ENCODE measurements around the gene ABCA5.

The ABCA5 gene

DNA sequence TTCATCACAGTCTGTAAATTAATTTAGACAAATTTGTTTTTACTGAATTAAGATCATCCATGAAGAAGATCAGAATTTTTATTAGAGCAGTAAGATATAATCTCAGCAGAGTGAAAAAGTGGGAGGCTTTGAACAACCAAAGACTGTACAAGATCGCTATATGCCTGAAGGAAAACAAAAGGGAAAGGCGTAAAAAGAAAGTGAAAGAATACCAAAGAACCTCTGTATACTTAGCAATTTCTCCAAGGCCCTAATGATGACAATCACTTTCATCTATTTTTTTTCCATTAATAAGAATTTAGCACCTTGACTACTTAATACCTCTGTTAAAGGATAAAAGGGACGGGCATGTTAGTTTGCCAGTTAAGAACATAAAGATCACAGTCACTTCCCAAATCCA, 59.7 kb downstream of the ABCA5 start:
- no peak overlapping the region for H3K27ac Mint-ChIP-seq

DNA sequence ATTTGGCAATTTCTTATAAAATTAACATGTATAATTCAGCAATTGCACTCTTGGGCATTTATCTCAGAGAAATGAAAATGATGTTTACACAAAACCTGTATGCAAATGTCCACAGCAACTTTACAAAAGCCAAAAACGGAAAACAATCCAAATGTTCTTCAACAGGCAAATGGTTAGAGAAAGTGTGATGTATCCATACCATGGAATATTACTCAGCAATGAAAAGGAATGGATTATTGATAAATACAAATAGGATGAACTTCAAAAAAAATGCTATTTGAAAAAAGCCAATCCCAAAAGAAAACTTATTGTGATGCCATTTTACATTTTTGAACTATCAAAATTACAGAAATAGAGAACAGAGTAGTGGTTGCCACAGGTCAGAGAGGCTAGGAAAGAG, 61.1 kb downstream of the ABCA5 start:
- H3K4me3 Mint-ChIP-seq, result no peak overlapping the region
- H3K27ac Mint-ChIP-seq, result no peak overlapping the region
- no peaks in the 10 kb centered on the region for H3K27me3 Mint-ChIP-seq (ENCODE audit: low read depth)
- no peaks in the 10 kb centered on the region for H3K9me3 Mint-ChIP-seq
- H3K36me3 Mint-ChIP-seq (ENCODE audit: low read depth), result no peaks in the 10 kb centered on the region
- H3K4me1 Mint-ChIP-seq (ENCODE audit: low read depth), result peaks cover 4% of the 10 kb centered on the region

More for the DNA sequence above, 59.7 kb downstream of the ABCA5 start:
- Mint-ChIP-seq H3K36me3 (ENCODE audit: low read depth) (no peaks in the 10 kb centered on the region), H3K4me1 (ENCODE audit: low read depth) (peaks cover 4% of the 10 kb centered on the region), H3K9me3 (no peaks in the 10 kb centered on the region), H3K27me3 (ENCODE audit: low read depth) (no peaks in the 10 kb centered on the region), H3K4me3 (no peak overlapping the region)

DNA sequence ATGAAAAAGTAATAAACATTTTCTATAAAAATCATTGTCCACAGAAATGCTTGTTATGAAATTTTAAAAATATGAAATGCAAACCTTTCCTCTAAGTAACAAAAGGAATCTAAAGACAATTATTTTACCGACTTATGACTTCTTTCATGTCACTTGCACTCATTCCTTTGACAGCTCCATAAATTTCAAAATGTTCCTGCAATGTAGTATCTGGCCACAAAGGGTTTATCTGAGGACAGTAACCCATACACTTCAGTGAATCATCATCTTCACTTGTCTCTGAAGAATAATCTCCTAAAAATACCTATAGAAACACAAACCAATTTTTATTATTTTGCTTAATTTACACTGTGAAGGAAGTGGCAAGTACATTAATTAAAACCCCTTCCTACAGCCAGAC, 72.7 kb downstream of the ABCA5 start:
- Mint-ChIP-seq H3K27ac (no peak overlapping the region), H3K4me3 (no peak overlapping the region), H3K9me3 (no peaks in the 10 kb centered on the region), H3K36me3 (ENCODE audit: low read depth) (peaks cover 9% of the 10 kb centered on the region), H3K27me3 (ENCODE audit: low read depth) (no peaks in the 10 kb centered on the region), H3K4me1 (ENCODE audit: low read depth) (no peaks in the 10 kb centered on the region)

DNA sequence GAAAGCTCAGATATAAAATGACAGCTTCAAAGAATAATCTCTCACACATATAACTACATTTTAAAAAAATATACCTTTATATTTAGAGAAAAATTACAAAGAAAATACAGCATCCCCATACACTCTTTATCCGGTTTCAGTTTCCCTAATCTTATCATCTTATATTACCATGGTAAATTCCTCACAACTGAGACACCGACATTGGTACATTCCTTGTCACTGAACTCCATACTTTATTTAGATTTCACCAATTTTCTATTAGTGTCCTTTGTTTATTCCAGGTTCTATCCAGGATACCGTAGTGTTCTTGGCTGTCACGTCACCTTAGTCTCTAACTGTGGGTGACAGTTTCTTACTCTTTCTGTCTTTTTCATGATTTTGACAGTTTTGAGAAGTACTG, 76.3 kb downstream of the ABCA5 start:
- no peak overlapping the region for H3K27ac Mint-ChIP-seq
- H3K36me3 Mint-ChIP-seq (ENCODE audit: low read depth), result peaks cover 5% of the 10 kb centered on the region
- no peak overlapping the region for H3K4me3 Mint-ChIP-seq
- H3K27me3 Mint-ChIP-seq (ENCODE audit: low read depth), result no peaks in the 10 kb centered on the region
- no peaks in the 10 kb centered on the region for H3K9me3 Mint-ChIP-seq
- H3K4me1 Mint-ChIP-seq (ENCODE audit: low read depth), result no peaks in the 10 kb centered on the region

DNA sequence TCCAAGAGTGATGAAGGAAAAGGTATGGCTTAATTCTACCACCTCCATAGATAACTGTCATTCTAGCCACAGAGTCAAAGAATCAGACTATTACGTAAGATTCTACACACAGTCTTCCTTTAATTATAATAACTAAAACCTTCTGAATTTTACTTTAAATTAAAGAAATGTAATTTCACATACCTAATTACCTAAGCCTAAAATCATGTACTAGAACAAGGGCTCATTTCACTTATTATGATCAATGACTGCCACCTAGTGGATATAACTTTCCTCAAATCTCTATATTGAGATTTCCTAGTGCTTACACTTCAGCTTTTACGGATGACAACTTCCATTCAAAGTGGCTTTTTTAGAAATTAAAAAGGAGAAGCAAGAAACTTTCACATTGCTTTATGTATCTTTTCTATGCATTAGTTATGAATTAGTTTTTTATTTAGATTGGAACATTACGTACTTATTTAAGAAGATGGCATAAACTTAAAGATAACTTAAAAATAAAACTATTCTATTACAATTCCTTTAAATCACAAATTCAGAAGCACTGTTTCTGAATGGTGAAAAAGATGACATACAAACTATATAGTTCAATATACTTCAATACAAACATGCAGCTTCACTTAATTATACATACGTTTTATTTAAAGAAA, 80.1 kb downstream of the ABCA5 start:
- Mint-ChIP-seq H3K27me3 (ENCODE audit: low read depth) (no peaks in the 10 kb centered on the region), H3K4me1 (ENCODE audit: low read depth) (no peaks in the 10 kb centered on the region), H3K4me3 (no peak overlapping the region), H3K27ac (no peak overlapping the region), H3K9me3 (no peaks in the 10 kb centered on the region), H3K36me3 (ENCODE audit: low read depth) (no peaks in the 10 kb centered on the region)

DNA sequence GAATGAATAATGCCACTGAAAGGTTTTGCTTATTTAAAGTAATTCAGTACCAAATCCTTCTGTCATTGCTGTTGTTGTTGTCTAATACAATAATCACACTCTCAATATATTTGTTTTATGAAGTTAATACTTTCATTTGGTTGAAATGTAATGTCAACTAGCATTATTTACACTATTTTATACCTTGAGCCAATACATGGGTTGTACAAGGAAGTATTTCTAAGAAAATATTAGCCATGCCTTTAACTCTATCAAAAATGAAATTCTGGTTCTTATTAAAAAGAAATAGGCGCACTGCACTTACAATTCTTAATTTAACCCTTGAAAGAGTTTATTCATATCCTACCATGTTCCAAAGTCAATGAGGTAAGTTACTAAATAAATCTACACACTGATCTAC, 80.7 kb downstream of the ABCA5 start:
- no peaks in the 10 kb centered on the region for H3K9me3 Mint-ChIP-seq
- H3K4me3 Mint-ChIP-seq, result no peak overlapping the region
- H3K27me3 Mint-ChIP-seq (ENCODE audit: low read depth), result no peaks in the 10 kb centered on the region
- no peaks in the 10 kb centered on the region for H3K36me3 Mint-ChIP-seq (ENCODE audit: low read depth)
- no peak overlapping the region for H3K27ac Mint-ChIP-seq
- H3K4me1 Mint-ChIP-seq (ENCODE audit: low read depth), result no peaks in the 10 kb centered on the region

DNA sequence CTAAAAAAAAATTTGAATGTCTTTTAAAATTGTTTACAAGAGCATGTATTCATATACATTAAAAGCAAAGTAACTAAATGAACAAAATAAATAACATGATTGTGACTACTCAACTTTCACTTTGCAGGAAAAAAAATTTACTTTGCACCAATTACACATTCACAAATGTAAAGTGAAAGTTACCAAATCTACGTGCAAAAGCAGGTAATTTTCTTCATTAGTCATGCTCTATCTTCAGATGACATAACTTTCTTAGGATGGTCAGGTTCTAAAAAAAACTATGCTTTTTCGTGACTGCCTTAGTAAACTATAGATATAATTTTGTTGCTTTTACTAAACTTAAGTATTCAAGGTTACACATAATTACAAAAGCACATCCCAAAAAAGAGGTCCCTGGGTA, 81.3 kb downstream of the ABCA5 start:
- peaks cover under 1% of the 10 kb centered on the region for H3K36me3 Mint-ChIP-seq (ENCODE audit: low read depth)
- no peak overlapping the region for H3K4me3 Mint-ChIP-seq
- H3K27ac Mint-ChIP-seq, result no peak overlapping the region
- no peaks in the 10 kb centered on the region for H3K27me3 Mint-ChIP-seq (ENCODE audit: low read depth)
- no peaks in the 10 kb centered on the region for H3K4me1 Mint-ChIP-seq (ENCODE audit: low read depth)
- H3K9me3 Mint-ChIP-seq, result no peaks in the 10 kb centered on the region

DNA sequence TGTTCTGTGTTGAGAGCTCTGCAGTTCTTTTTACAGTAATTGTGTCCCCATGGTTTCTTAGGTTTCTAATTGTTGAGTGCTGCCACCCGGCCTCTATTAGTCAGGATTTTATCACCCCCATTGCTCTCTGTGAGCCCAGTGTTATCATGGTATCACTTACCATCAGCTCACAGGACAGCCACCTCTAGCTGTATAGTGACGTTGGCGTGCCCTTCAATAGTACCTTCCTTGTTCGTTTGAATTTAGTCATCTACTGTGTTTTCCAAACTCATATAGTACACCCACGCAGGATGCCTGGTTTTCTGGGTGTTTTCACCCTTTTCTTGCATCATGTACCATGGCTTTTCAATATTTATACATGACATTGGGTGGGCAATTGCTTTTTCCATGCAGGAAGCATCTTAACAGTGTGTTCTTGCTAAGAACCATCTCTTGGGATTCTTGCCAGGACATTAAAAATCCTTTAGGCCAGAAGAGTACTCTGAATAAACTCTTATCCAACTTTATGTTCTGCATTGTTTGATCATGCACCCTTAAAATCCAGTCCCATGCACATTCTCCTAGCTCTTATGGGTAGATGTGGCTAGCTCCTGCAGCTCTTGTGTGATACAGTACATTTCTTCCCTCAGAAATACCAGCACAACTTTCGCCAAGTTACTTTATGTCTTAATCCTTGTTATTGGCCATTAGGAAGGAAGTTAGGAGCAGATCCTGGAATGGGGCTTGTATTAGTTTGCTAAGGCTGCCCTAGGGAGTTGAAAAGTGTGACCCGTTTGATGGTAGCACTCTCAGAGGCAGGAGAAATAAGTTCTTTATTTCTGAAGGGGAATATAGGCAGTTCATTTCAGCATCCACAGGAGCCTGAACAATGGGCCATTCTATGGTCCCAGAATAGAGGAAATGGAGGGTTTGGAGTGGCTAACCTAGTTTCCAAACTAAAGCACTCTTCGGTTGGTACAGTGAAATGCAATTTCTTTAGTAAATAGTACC, 87.0 kb downstream of the ABCA5 start:
- Mint-ChIP-seq H3K27ac (no peak overlapping the region), H3K36me3 (ENCODE audit: low read depth) (peaks cover 4% of the 10 kb centered on the region), H3K27me3 (ENCODE audit: low read depth) (no peaks in the 10 kb centered on the region), H3K4me1 (ENCODE audit: low read depth) (no peaks in the 10 kb centered on the region), H3K9me3 (no peaks in the 10 kb centered on the region), H3K4me3 (no peak overlapping the region)

DNA sequence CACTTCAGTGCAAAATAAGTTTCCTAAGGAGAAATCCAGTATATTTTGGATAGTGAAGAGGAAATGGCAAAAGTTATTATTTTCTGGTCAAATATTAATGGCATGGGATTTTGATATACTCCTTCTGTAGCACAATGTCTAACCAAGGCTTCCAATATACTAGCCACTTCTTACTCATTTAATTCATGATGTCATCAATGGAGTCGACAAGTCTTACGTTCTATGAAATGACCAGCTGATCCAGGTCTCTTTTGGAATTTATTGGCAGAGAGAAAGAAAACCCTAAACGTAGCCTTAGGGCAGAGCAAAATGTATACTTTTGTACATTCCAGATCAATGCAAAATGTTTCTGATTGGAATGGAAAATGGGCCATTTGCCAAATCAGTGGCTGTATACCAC, 90.0 kb downstream of the ABCA5 start:
- Mint-ChIP-seq H3K27me3 (ENCODE audit: low read depth) (no peaks in the 10 kb centered on the region), H3K4me3 (no peak overlapping the region), H3K4me1 (ENCODE audit: low read depth) (no peaks in the 10 kb centered on the region), H3K27ac (no peak overlapping the region), H3K9me3 (peaks cover 6% of the 10 kb centered on the region), H3K36me3 (ENCODE audit: low read depth) (peaks cover 4% of the 10 kb centered on the region)

DNA sequence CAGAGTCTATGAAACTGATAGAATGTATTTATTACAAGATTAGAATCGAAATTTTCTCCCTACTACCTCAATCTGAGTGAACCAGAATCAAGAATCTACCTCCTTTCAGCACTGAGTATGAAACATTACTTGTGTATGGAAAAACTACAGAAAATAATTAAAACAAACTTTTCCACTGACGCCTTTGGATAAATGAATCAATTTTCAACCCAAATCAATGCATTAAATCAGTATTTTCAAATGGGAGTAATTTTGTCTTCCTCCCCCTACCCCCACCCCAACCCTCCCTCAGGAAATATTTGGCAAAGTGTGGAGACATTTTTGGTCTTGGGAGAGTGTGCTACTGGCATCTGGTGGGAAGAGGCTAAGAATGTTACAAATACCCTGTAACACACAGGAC, 90.5 kb downstream of the ABCA5 start:
- no peaks in the 10 kb centered on the region for H3K4me1 Mint-ChIP-seq (ENCODE audit: low read depth)
- H3K9me3 Mint-ChIP-seq, result peaks cover 6% of the 10 kb centered on the region
- no peak overlapping the region for H3K27ac Mint-ChIP-seq
- H3K27me3 Mint-ChIP-seq (ENCODE audit: low read depth), result no peaks in the 10 kb centered on the region
- no peak overlapping the region for H3K4me3 Mint-ChIP-seq
- H3K36me3 Mint-ChIP-seq (ENCODE audit: low read depth), result peaks cover 4% of the 10 kb centered on the region

DNA sequence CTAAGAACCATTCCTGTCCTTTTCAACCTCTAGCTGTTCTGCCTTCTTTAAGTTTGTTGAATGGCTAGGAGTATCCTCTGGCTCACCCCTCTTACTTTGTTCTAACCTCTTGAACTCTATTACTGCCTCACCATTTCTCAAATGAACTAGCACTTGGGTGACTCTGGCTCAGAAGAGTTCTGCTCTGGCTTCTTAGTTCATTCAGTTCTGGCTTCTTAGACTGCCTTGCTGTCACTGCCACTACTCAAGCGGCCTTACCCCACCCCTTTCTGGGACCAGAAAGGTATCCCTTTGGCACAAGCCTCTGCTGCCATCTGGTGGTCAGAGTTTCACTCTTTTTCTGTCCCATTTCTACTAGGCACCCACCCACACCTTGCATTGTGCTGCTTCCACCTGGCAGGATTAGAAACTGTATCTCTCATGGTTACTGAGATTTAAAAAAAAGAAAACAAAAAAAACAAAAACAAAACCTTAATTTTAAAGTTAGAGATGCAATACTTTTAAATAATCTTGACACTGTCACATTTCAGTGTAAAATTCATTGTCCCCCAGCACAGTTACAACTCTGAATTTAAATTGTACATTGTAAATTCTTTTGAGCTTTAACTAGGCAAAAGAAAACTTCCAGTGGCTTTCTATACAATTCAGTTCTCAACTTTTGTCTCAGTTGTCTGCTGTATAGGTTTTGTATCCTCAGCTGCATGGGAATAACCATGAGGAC, 91.4 kb downstream of the ABCA5 start:
- Mint-ChIP-seq H3K27ac (no peak overlapping the region), H3K27me3 (ENCODE audit: low read depth) (peaks cover 5% of the 10 kb centered on the region), H3K4me1 (ENCODE audit: low read depth) (no peaks in the 10 kb centered on the region), H3K4me3 (no peak overlapping the region), H3K36me3 (ENCODE audit: low read depth) (peaks cover 2% of the 10 kb centered on the region), H3K9me3 (peaks cover 6% of the 10 kb centered on the region)

DNA sequence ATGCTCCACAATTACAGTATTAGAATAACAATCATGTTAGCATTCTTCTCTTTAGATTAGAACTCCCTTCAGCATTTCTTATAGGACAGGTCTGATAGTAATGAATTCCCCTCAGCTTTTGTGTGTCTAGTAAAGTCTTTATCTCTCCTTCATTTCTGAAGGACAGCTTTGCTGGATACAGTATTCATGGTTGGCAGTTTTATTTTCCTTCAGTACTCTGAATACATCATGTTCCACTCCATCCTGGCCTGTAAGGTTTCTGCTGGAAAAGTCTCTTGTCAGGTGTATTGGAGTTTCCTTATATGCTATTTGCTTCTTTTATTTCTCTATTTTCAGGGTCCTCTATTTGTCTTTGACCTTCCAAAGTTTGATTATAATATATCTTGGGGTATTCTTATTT, 94.3 kb downstream of the ABCA5 start:
- H3K4me3 Mint-ChIP-seq, result no peak overlapping the region
- peaks cover 5% of the 10 kb centered on the region for H3K27me3 Mint-ChIP-seq (ENCODE audit: low read depth)
- H3K36me3 Mint-ChIP-seq (ENCODE audit: low read depth), result no peaks in the 10 kb centered on the region
- H3K4me1 Mint-ChIP-seq (ENCODE audit: low read depth), result no peaks in the 10 kb centered on the region
- peaks cover 6% of the 10 kb centered on the region for H3K9me3 Mint-ChIP-seq
- no peak overlapping the region for H3K27ac Mint-ChIP-seq

DNA sequence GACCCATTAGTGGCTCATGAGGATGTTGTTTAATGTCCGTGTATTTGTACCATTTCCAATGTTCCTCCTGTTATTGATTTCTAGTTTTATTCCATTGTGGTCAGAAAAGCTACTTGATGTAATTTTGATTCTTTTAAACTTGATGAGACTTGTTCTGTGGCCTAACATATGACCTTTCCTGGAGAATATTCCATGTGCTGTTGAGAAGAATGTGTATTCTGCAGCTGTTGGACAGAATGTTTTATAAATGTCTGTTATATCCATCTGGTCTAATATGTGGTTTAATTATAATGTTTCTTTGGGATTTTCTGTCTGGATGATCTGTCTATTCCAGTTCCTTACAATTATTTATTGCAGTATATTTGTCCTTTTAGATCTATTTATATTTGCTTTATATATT, 95.4 kb downstream of the ABCA5 start:
- Mint-ChIP-seq H3K27ac (no peak overlapping the region), H3K27me3 (ENCODE audit: low read depth) (peaks cover 5% of the 10 kb centered on the region), H3K4me3 (no peak overlapping the region), H3K9me3 (peaks cover 6% of the 10 kb centered on the region), H3K36me3 (ENCODE audit: low read depth) (no peaks in the 10 kb centered on the region), H3K4me1 (ENCODE audit: low read depth) (no peaks in the 10 kb centered on the region)

DNA sequence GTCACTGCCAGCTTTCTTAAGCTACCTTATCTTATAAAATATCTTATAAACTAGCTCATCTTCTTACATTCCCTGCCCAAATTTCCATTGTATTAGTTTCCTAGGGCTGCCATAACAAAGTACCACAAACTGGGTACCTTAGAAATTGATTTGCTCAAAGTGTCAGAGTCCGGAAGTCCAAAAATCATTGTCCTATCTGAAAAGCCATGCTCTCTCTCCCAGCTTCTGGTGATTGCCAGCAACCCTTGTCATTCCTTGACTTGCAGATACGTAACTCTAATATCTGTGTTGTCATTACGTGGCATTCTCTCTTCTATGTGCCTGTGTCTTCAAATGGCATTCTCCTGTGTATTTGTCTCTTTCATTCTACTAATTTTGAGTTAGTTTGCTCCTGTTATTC, 96.0 kb downstream of the ABCA5 start:
- H3K27me3 Mint-ChIP-seq (ENCODE audit: low read depth), result peaks cover 5% of the 10 kb centered on the region
- H3K9me3 Mint-ChIP-seq, result peaks cover 6% of the 10 kb centered on the region
- H3K4me1 Mint-ChIP-seq (ENCODE audit: low read depth), result no peaks in the 10 kb centered on the region
- H3K27ac Mint-ChIP-seq, result no peak overlapping the region
- no peaks in the 10 kb centered on the region for H3K36me3 Mint-ChIP-seq (ENCODE audit: low read depth)
- no peak overlapping the region for H3K4me3 Mint-ChIP-seq

DNA sequence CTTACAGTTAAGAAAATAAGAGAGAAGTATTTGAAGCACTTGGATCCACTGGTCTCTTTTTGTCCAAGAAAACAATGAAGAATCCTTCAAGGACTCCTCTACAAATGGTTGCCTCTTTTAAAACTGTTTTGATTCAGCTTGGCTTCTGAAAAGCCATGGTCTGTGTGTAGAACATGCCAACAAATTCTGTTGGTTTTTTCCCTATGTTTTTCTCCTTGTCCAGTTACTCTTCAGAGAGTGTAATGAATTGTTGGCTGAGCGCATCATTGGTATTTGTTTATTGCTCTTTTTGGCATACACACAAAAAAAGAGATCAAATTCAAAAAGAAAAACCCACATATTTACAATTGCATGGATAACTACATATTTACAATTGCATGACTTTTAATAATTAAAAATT, 98.4 kb downstream of the ABCA5 start, which contains the start of gene ABCA10:
Gene ABCA10, minus strand, starts transcription at position 249 of the 400 bp plus-strand sequence. CDS start 3,466 bp downstream, outside the sequence.
- no peak within 1 kb of the TSS for H3K4me3 Mint-ChIP-seq
- no peaks in the 10 kb centered on the region for H3K36me3 Mint-ChIP-seq (ENCODE audit: low read depth)
- H3K9me3 Mint-ChIP-seq, result peaks cover 6% of the 10 kb centered on the region
- peaks cover 4% of the 10 kb centered on the region for H3K4me1 Mint-ChIP-seq (ENCODE audit: low read depth)
- no peak within 1 kb of the TSS for H3K27ac Mint-ChIP-seq
- peaks cover 5% of the 10 kb centered on the region for H3K27me3 Mint-ChIP-seq (ENCODE audit: low read depth)

Measured in T-helper 1 cell treated with Interleukin-12 subunit alpha and Interleukin-12 subunit beta and Interleukin-4 antibody, amounts not matched to agents 30 μg/mL and 1 μg/mL, for 36 hours (primary cell).